ENCODE measurements around the gene SIX5.
"Not testable (repeated sequence)": the region's sequence is repeated elsewhere in the genome, so short reads cannot be mapped to it uniquely, and the experiment has no call there.

DNA sequence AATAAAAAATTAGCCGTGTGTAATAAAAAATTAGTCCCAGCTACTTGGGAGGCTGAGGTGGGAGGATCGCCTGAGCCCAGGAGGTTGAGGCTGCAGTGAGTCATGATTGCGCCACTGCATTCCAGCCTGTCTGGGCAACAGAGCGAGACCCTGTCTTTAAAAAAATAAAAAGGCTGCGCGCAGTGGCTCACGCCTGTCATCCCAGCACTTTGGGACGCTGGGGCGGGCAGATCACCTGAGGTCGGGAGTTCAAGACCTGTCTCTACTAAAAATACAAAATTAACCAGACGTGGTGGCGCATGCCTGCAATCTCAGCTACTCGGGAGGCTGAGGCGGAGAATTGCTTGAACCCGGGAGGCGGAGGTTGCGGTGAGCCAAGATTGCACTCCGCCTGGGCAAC lies 40.4 kb downstream of the SIX5 start:
- TF ChIP-seq EZH2 (IDR thresholded peaks at IDR 0.05; ENCODE audit: low read depth); CTCF (conservative IDR thresholded peaks at IDR 0.05): not testable (repeated sequence)

Measured in PC-9 (cell line).